Gastrocnemius medialis (tissue), 4 donors: ENCODE results near the gene PTK7.

Experiments
- CTCF ChIP-seq, 5 experiments: fragments of 450-650 bp in 3 of 5; fragments of 200-600 bp in 2 of 5; sonication (generic) in 2 of 5; IDR thresholded peaks in 4 of 5; conservative IDR thresholded peaks in 1 of 5; 1 replicate in 4 of 5; 2 replicates in 1 of 5; pipeline ENCODE4 v1.5.1; 2016 to 2019; ENCODE audit warnings: antibody characterized with exemption in 5 of 5, mild to moderate bottlenecking in 3 of 5, moderate library complexity in 3 of 5
- POLR2A ChIP-seq, 2 donors: fragments of 450-650 bp; IDR thresholded peaks; one replicate each; pipeline ENCODE4 v1.6.1; 2017; ENCODE audit warnings: antibody characterized with exemption in 2 of 2, mild to moderate bottlenecking in 2 of 2, moderate library complexity in 2 of 2

DNA sequence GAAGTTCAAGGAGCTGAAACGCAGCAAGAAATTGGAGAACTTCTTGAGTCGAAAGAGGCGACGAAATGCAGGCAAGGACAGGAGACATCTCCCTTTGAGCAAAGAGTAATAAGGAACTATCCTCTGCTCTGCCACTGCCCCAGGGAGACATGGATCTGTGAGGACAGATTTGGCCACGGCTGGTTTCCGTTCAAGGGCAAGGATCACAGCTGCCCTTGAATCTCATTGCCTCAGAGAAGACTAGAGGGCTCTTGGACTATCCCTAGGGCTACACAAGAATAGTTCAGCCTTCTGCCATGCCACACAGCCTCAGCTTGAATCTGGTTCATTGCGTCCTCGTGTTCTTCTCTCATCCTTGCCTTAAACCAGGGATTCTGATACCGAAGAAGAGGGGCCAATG, 47.0 kb upstream of the PTK7 start:
- no peak for TF ChIP-seq POLR2A (IDR thresholded peaks at IDR 0.05)
- no peak for TF ChIP-seq CTCF (IDR thresholded peaks at IDR 0.05 in 4 of 5, conservative IDR thresholded peaks at IDR 0.05 in 1 of 5)
